ENCODE data around the gene SEC63. TPM values are rescaled to one million over a fixed set of nuclear protein-coding genes. Genes with fewer than 3 reads are reported as not detected.
"Not testable (repeated sequence)": the region's sequence is repeated elsewhere in the genome, so short reads cannot be mapped to it uniquely, and the experiment has no call there.

Gene SEC63
- polyA plus RNA-seq, 2 donors, result 14.9 to 23.0 TPM

DNA sequence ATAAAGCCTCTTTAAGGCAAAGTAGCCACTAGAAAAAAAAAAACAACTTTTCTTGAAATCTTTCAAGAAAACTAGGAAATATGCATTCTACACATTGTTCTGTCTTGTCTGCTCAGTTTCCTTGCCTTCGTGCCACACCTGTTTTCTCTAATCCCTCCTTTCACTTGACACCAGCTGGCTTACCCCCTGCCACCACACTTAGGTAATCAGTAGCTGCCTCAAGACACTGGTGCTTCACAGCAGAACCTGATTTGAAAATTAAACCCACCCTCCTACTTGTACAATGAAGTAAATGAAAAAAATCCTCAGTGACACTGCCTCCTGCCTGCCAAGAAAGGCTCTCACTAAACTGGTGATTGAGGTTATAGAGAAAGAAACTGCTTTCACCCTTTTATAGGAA lies 88.1 kb downstream of the SEC63 start:
- H3K9me3 ChIP-seq (ENCODE audit: control insufficient read depth in 2 of 2, insufficient read depth in 1 of 2, low read depth in 1 of 2, low read length in 1 of 2), result no peaks in the 10 kb centered on the region
- no peak overlapping the region for H3K27ac ChIP-seq (ENCODE audit: low read depth in 2 of 2, low read length in 1 of 2)
- H3K4me1 ChIP-seq (ENCODE audit: control insufficient read depth in 2 of 2, insufficient read depth in 2 of 2, low read length in 1 of 2), result no peaks in the 10 kb centered on the region
- peaks cover 0 to 3% of the 10 kb centered on the region in 2 donors for H3K36me3 ChIP-seq (ENCODE audit: control insufficient read depth in 2 of 2, insufficient read depth in 2 of 2, low read length in 1 of 2)
- 0% methylated on average over 1 of the region's 1 CpG for WGBS, 2 donors
- no peaks in the 10 kb centered on the region for H3K27me3 ChIP-seq (ENCODE audit: control insufficient read depth in 1 of 2, insufficient read depth in 2 of 2, low read length in 2 of 2)
- no peak overlapping the region for H3K4me3 ChIP-seq (ENCODE audit: low read depth in 1 of 2, low read length in 2 of 2)

DNA sequence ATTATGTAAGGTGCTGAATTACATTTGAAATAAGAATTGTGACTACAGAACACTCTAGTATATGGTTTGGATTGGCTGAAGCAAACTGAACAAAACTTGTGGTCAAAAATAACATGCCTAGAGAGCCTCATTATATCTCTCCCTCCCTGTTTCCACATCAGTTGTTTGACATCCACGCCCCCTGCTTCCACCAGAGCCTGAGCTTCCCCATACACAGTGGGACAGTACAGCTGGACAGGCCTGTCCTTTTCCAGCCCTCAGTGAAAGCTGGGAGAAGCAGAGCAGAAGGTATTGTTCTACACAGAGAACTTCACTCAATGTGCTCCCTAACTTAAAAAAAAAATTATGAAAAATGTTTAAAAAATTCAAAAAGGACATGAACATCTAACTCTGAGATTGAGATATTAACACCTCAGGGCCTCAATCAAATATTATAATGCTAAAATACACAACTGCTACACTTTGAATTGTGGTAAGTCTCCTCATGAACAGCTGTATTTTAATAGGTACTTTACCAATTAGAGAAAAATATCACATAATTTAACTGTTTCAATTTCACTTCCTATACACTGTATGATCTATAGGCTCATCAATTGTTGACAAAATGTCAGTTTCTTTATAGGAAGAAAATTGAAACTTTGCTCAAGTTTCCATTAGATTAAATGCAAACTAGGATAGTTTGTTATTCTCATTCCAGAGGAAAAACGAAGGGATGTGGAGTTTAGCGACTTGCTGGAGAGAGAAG lies 89.0 kb downstream of the SEC63 start:
- no peaks in the 10 kb centered on the region for H3K27me3 ChIP-seq (ENCODE audit: control insufficient read depth in 1 of 2, insufficient read depth in 2 of 2, low read length in 2 of 2)
- no peaks in the 10 kb centered on the region for H3K9me3 ChIP-seq (ENCODE audit: control insufficient read depth in 2 of 2, insufficient read depth in 1 of 2, low read depth in 1 of 2, low read length in 1 of 2)
- H3K4me3 ChIP-seq (ENCODE audit: low read depth in 1 of 2, low read length in 2 of 2), result no peak overlapping the region
- H3K27ac ChIP-seq (ENCODE audit: low read depth in 2 of 2, low read length in 1 of 2), result no peak overlapping the region
- H3K4me1 ChIP-seq (ENCODE audit: control insufficient read depth in 2 of 2, insufficient read depth in 2 of 2, low read length in 1 of 2), result no peaks in the 10 kb centered on the region
- peaks cover 0 to 3% of the 10 kb centered on the region in 2 donors for H3K36me3 ChIP-seq (ENCODE audit: control insufficient read depth in 2 of 2, insufficient read depth in 2 of 2, low read length in 1 of 2)
- 55 to 62% methylated on average over 3 of the region's 3 CpGs for WGBS, 2 donors

GRCh38 chr6:107867302-107867615 lies 90.7 kb downstream of the SEC63 start:
- Histone ChIP-seq H3K27me3 (ENCODE audit: control insufficient read depth in 1 of 2, insufficient read depth in 2 of 2, low read length in 2 of 2) (no peaks in the 10 kb centered on the region), H3K27ac (ENCODE audit: low read depth in 2 of 2, low read length in 1 of 2) (no peak overlapping the region), H3K4me1 (ENCODE audit: control insufficient read depth in 2 of 2, insufficient read depth in 2 of 2, low read length in 1 of 2) (no peaks in the 10 kb centered on the region), H3K9me3 (ENCODE audit: control insufficient read depth in 2 of 2, insufficient read depth in 1 of 2, low read depth in 1 of 2, low read length in 1 of 2) (no peaks in the 10 kb centered on the region), H3K36me3 (ENCODE audit: control insufficient read depth in 2 of 2, insufficient read depth in 2 of 2, low read length in 1 of 2) (peaks cover 0 to 3% of the 10 kb centered on the region in 2 donors), H3K4me3 (ENCODE audit: low read depth in 1 of 2, low read length in 2 of 2) (no peak overlapping the region)
- 19 to 29% methylated on average over 4 of the region's 4 CpGs for WGBS, 2 donors

DNA sequence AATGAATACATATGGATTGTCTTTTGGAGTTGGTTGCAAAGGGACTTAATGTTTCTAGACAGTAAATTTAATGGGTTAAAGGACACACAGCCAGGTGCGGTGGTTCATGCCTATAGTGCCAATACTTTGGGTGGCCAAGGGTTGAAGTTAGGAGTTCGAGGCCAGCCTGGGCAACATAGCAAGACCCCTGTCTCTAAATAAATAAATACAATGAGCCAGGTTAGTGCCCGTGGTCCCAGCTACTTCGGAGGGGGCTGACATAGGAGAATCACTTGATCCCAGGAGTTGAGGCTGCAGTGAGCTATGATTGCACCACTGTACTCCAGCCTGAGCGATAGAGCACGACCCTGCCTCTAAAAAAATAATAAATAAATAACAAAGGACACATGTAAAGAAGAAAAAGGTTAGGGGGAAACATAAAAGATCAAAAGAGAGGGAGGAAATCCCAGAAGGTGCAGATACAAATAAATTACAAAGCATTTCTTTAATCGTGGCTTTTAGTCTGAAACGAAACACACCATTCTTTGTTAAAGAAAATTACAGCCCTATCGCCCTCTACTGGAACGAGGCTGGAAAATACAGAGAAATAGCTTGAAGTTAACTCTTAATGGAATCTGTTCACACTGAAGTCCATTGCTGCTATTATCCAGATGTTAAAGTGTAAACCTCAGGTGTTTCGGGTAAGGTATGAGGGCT lies 91.3 kb downstream of the SEC63 start:
- Histone ChIP-seq H3K9me3 (ENCODE audit: control insufficient read depth in 2 of 2, insufficient read depth in 1 of 2, low read depth in 1 of 2, low read length in 1 of 2) (no peaks in the 10 kb centered on the region), H3K36me3 (ENCODE audit: control insufficient read depth in 2 of 2, insufficient read depth in 2 of 2, low read length in 1 of 2) (peaks cover 0 to 3% of the 10 kb centered on the region in 2 donors), H3K4me1 (ENCODE audit: control insufficient read depth in 2 of 2, insufficient read depth in 2 of 2, low read length in 1 of 2) (no peaks in the 10 kb centered on the region), H3K27ac (ENCODE audit: low read depth in 2 of 2, low read length in 1 of 2) (no peak overlapping the region), H3K27me3 (ENCODE audit: control insufficient read depth in 1 of 2, insufficient read depth in 2 of 2, low read length in 2 of 2) (no peaks in the 10 kb centered on the region), H3K4me3 (ENCODE audit: low read depth in 1 of 2, low read length in 2 of 2) (no peak overlapping the region)
- WGBS, 2 donors, result 46 to 48% methylated on average over 11 of the region's 11 CpGs

DNA sequence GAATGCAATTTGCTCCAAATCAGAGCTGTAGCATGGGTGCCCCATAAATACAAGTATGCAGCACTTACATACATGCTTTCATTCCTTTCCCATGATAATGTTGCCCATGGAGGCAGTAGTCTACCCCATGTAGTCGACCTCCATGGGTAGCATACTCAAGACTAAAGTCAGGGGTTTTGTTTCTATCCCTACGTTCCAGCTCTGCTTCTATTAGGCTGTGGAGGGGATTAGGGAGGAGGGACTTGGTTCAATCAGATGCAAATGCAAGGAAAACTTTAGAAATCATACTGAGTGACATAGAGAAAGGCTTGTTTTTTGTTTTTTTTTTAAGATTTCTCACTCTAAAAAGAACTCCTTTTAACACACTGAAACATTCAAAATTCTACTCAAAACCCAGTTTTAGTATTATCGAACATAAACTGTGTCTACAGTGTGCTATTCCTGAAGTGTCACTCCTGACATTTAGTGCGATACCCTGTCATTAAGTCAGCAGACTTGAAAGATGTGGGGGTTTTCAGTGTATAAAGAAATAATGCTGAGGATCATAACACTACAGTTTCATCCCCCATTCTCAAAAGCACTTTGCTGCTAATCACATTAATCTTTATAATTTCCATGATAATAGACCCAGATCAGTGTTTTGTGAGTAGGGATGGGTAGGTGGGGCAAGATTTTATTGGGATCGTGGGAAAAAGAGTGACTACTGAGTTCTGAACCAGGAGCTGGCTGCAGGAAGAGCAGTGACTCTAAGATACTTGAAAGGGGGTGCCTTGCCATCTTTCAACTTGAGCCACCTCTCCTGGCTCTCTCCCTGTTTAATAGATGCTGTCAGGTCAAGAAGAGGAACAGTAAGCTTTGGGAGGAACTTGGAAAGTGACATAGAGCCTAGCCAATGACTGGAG lies 93.5 kb downstream of the SEC63 start:
- 69 to 76% methylated on average over 5 of the region's 5 CpGs for WGBS, 2 donors
- H3K27me3 ChIP-seq (ENCODE audit: control insufficient read depth in 1 of 2, insufficient read depth in 2 of 2, low read length in 2 of 2), result no peaks in the 10 kb centered on the region
- H3K36me3 ChIP-seq (ENCODE audit: control insufficient read depth in 2 of 2, insufficient read depth in 2 of 2, low read length in 1 of 2), result peaks cover 0 to 3% of the 10 kb centered on the region in 2 donors
- H3K4me1 ChIP-seq (ENCODE audit: control insufficient read depth in 2 of 2, insufficient read depth in 2 of 2, low read length in 1 of 2), result no peaks in the 10 kb centered on the region
- no peak overlapping the region for H3K4me3 ChIP-seq (ENCODE audit: low read depth in 1 of 2, low read length in 2 of 2)
- H3K9me3 ChIP-seq (ENCODE audit: control insufficient read depth in 2 of 2, insufficient read depth in 1 of 2, low read depth in 1 of 2, low read length in 1 of 2), result no peaks in the 10 kb centered on the region
- H3K27ac ChIP-seq (ENCODE audit: low read depth in 2 of 2, low read length in 1 of 2), result no peak overlapping the region

- no peaks in the 10 kb centered on the region for H3K4me1 ChIP-seq (ENCODE audit: control insufficient read depth in 2 of 2, insufficient read depth in 2 of 2, low read length in 1 of 2)
Observed at GRCh38 chr6:107862383-107862782, 95.6 kb downstream of the SEC63 start.

DNA sequence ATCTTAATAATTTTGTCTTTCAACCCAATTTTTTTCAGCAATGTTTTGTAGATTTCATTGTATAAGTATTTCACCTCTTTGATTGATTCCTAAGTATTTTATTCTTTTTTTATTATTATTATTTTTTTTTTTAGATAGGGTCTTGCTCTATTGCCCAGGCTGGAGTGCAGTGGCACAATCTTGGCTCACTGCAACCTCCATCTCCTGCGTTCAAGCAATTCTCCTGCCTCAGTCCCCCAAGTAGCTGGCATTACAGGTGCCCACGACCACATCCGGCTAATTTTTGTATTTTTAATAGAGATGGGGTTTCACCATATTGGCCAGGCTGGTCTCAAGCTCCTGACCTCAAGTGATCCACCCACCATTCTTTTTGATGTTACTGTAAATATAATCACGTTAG lies 97.0 kb downstream of the SEC63 start:
- not testable (repeated sequence) for H3K27me3 ChIP-seq (ENCODE audit: control insufficient read depth in 1 of 2, insufficient read depth in 2 of 2, low read length in 2 of 2); H3K4me1 ChIP-seq (ENCODE audit: control insufficient read depth in 2 of 2, insufficient read depth in 2 of 2, low read length in 1 of 2); H3K9me3 ChIP-seq (ENCODE audit: control insufficient read depth in 2 of 2, insufficient read depth in 1 of 2, low read depth in 1 of 2, low read length in 1 of 2); H3K36me3 ChIP-seq (ENCODE audit: control insufficient read depth in 2 of 2, insufficient read depth in 2 of 2, low read length in 1 of 2); H3K27ac ChIP-seq (ENCODE audit: low read depth in 2 of 2, low read length in 1 of 2); H3K4me3 ChIP-seq (ENCODE audit: low read depth in 1 of 2, low read length in 2 of 2)
- 91 to 94% methylated on average over 4 of the region's 4 CpGs for WGBS, 2 donors

More at GRCh38 chr6:107862383-107862782, 95.6 kb downstream of the SEC63 start:
- Histone ChIP-seq H3K27ac (ENCODE audit: low read depth in 2 of 2, low read length in 1 of 2) (no peak overlapping the region), H3K36me3 (ENCODE audit: control insufficient read depth in 2 of 2, insufficient read depth in 2 of 2, low read length in 1 of 2) (peaks cover 0 to 3% of the 10 kb centered on the region in 2 donors), H3K27me3 (ENCODE audit: control insufficient read depth in 1 of 2, insufficient read depth in 2 of 2, low read length in 2 of 2) (no peaks in the 10 kb centered on the region), H3K4me3 (ENCODE audit: low read depth in 1 of 2, low read length in 2 of 2) (no peak overlapping the region), H3K9me3 (ENCODE audit: control insufficient read depth in 2 of 2, insufficient read depth in 1 of 2, low read depth in 1 of 2, low read length in 1 of 2) (no peaks in the 10 kb centered on the region)

- H3K36me3 ChIP-seq (ENCODE audit: control insufficient read depth in 2 of 2, insufficient read depth in 2 of 2, low read length in 1 of 2); H3K4me3 ChIP-seq (ENCODE audit: low read depth in 1 of 2, low read length in 2 of 2); H3K27ac ChIP-seq (ENCODE audit: low read depth in 2 of 2, low read length in 1 of 2); H3K9me3 ChIP-seq (ENCODE audit: control insufficient read depth in 2 of 2, insufficient read depth in 1 of 2, low read depth in 1 of 2, low read length in 1 of 2); H3K4me1 ChIP-seq (ENCODE audit: control insufficient read depth in 2 of 2, insufficient read depth in 2 of 2, low read length in 1 of 2); H3K27me3 ChIP-seq (ENCODE audit: control insufficient read depth in 1 of 2, insufficient read depth in 2 of 2, low read length in 2 of 2): not testable (repeated sequence)
- WGBS, 2 donors, result 62 to 64% methylated on average over 18 of the region's 18 CpGs
Observed at GRCh38 chr6:107860144-107860543, 97.9 kb downstream of the SEC63 start.

DNA sequence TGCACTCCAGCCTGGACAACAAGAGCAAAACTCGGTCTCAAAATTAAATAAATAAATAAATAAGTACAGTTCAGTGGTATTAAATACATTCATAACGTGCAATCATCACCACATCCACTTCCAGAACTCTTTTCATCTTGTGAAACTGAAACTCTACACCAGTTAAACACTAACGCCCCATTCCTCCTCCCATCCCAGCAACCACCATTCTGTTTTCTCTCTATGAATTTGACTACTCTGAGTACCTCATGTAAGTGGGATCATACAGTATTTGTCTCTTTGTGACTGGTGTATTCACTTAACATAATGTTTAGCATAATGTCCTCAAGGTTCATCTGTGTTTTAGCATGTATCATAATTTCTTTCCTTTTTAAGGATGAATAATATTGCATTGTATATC lies 104.8 kb downstream of the SEC63 start:
- WGBS, 2 donors, result 77 to 82% methylated on average over 3 of the region's 3 CpGs
- Histone ChIP-seq H3K4me1 (ENCODE audit: control insufficient read depth in 2 of 2, insufficient read depth in 2 of 2, low read length in 1 of 2) (no peaks in the 10 kb centered on the region), H3K27me3 (ENCODE audit: control insufficient read depth in 1 of 2, insufficient read depth in 2 of 2, low read length in 2 of 2) (no peaks in the 10 kb centered on the region), H3K36me3 (ENCODE audit: control insufficient read depth in 2 of 2, insufficient read depth in 2 of 2, low read length in 1 of 2) (no peaks in the 10 kb centered on the region), H3K9me3 (ENCODE audit: control insufficient read depth in 2 of 2, insufficient read depth in 1 of 2, low read depth in 1 of 2, low read length in 1 of 2) (no peaks in the 10 kb centered on the region), H3K27ac (ENCODE audit: low read depth in 2 of 2, low read length in 1 of 2) (no peak overlapping the region), H3K4me3 (ENCODE audit: low read depth in 1 of 2, low read length in 2 of 2) (no peak overlapping the region)

Measured in esophagus (tissue), 2 donors.